Activated T-helper 17 cell treated with anti-CD3 and anti-CD28 coated beads, Interleukin-2, amount 50 U/mL, for 72 hours (primary cell): ENCODE data around the gene POFUT2. TPM values are rescaled to one million over a fixed set of nuclear protein-coding genes. Genes with fewer than 3 reads are reported as not detected.

Experiments used
- ATAC-seq: fragments of 150-1000 bp; cut with Tn5 transposase; replicated peaks from 2 replicates; pipeline ENCODE4 v1.10.0; 2021; ENCODE audit warnings: mild to moderate bottlenecking, moderate library complexity
- H3K27ac Mint-ChIP-seq: one replicate; pipeline ENCODE4 v1.8.0; 2022; ENCODE audit warnings: mixed read lengths
- H3K27me3 Mint-ChIP-seq: one replicate; pipeline ENCODE4 v1.8.0; 2022; ENCODE audit warnings: mixed read lengths
- H3K36me3 Mint-ChIP-seq: one replicate; pipeline ENCODE4 v1.8.0; 2022; ENCODE audit warnings: low read depth, mild to moderate bottlenecking, mixed read lengths
- H3K4me1 Mint-ChIP-seq: one replicate; pipeline ENCODE4 v1.8.0; 2022; ENCODE audit warnings: mixed read lengths
- H3K4me3 Mint-ChIP-seq: one replicate; pipeline ENCODE4 v1.8.0; 2022; ENCODE audit warnings: mild to moderate bottlenecking, mixed read lengths
- H3K9me3 Mint-ChIP-seq: one replicate; pipeline ENCODE4 v1.8.0; 2022; ENCODE audit warnings: mixed read lengths
- total RNA-seq, 2 donors: library from RNA; stranded (reverse); gene quantifications; one replicate each; pipeline ENCODE4 v1.2.3, GENCODE V29; 2022

The POFUT2 gene
- total RNA-seq, 2 donors from 2014 or later, result 12.0 to 22.8 TPM

DNA sequence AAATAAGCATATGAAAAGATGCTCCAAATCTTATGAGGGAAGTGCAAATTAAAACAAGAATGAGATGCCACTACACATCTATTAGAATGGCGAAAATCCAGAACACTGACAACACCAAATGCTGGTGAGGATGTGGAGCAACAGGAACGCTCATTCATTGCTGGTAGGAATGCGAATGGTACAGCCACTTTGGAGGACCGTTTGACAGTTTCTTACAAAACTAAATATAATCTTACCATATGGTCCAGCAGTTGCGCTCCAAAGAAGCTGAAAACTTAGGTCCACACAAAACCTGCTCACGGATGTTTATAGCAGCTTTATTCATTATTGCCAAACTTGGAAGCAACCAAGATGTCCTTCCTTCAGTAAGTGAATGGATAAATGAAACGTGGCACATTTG, 50.3 kb downstream of the POFUT2 start:
- peaks cover 3% of the 10 kb centered on the region for H3K27me3 Mint-ChIP-seq
- no peaks in the 10 kb centered on the region for H3K4me1 Mint-ChIP-seq
- no peak overlapping the region for H3K27ac Mint-ChIP-seq
- no peaks in the 10 kb centered on the region for H3K36me3 Mint-ChIP-seq
- H3K9me3 Mint-ChIP-seq, result no peaks in the 10 kb centered on the region
- ATAC-seq, result no peak
- no peak overlapping the region for H3K4me3 Mint-ChIP-seq

DNA sequence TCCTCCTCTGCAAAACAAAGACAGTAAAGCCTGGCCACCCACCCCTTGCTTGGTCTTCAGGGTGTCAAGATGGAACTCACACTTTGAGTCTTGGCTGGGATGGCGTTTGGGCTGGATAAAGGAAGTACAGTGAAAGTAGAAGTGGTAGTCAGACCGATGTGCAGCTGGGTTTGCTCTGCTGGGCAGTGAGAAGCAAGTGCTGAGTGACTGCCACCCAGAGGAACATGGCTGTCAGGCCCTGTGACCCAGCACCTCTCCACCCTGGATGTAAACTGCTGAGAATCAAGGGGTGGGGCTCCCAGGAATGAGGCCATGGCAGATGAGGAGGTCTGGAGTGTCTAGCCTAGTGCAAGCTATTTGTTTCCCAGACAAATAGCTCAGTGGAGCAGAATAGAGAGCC, 51.2 kb downstream of the POFUT2 start:
- Mint-ChIP-seq H3K27me3 (peaks cover 3% of the 10 kb centered on the region), H3K36me3 (no peaks in the 10 kb centered on the region), H3K4me1 (peaks cover 7% of the 10 kb centered on the region), H3K9me3 (no peaks in the 10 kb centered on the region), H3K27ac (no peak overlapping the region), H3K4me3 (no peak overlapping the region)
- ATAC-seq, result peak; percentile 31

DNA sequence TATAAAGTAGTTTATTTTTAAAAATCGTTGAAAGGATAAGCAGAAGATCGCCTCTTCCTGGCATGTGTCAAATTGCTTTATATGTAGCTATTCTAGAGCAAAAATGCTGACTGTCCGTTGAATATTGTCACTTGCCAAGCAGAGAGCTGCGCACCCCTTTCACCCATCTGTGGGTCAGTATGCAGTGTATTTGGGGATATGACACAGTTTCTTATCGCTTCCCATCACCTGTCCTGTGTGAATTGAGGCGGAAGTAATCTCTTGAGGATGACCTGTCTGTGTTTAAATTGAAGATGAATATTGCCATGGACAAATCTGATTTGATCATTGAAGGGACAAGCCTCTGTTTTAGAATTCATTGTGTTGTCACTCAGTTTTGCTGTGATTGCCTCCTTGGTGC, 52.2 kb downstream of the POFUT2 start:
- ATAC-seq, result no peak
- Mint-ChIP-seq H3K27ac (no peak overlapping the region), H3K9me3 (no peaks in the 10 kb centered on the region)

GRCh38 chr21:45234965-45235364, 52.7 kb downstream of the POFUT2 start:
- no peak for ATAC-seq
- Mint-ChIP-seq H3K27me3 (peaks cover 3% of the 10 kb centered on the region), H3K36me3 (no peaks in the 10 kb centered on the region), H3K4me3 (no peak overlapping the region), H3K27ac (no peak overlapping the region), H3K9me3 (no peaks in the 10 kb centered on the region), H3K4me1 (peaks cover 7% of the 10 kb centered on the region)

More for the DNA sequence above, 52.2 kb downstream of the POFUT2 start:
- H3K4me3 Mint-ChIP-seq, result no peak overlapping the region
- H3K4me1 Mint-ChIP-seq, result peaks cover 7% of the 10 kb centered on the region
- H3K27me3 Mint-ChIP-seq, result peaks cover 3% of the 10 kb centered on the region
- H3K36me3 Mint-ChIP-seq, result no peaks in the 10 kb centered on the region

DNA sequence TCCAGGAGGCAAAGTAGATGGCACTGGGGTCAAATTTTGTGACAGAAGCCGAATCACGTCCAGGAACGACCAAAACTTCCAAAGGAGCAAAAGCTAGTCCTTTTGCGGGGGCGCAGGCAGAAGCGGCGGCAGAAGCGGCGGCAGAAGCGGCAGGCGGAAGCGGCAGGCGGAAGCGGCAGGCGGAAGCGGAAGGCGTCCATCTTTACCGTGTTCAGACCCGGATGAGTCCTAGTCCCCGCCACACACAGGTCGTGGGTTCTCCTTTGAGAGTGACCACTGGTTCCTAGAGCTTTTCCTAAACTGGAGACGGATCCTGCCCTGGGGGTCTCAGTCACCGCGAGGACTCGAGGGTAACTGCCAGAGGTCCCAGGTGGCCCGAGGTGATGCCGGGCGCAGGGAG, 53.6 kb downstream of the POFUT2 start:
- Mint-ChIP-seq H3K4me1 (peaks cover 9% of the 10 kb centered on the region), H3K4me3 (no peak overlapping the region), H3K36me3 (no peaks in the 10 kb centered on the region), H3K27ac (no peak overlapping the region), H3K27me3 (peaks cover 3% of the 10 kb centered on the region), H3K9me3 (no peaks in the 10 kb centered on the region)
- ATAC-seq, result no peak

DNA sequence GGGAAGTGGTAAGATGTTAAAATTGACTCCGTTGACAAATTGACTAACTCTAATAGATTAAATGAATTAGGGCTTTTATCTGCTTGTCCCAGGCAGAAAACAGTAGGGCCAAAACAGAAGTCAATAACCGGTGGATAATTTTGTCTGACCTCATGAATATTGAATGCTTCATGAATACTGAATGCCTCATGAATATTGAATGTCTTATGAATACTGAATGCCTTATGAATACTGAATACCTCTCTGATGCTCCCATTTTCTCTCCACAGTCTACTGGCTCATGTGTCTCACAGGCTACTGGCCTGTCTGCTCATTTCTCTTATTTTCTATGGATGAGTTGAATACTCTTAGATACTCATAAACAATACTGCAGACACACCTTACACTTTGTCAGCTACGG, 56.0 kb downstream of the POFUT2 start:
- ATAC-seq, result no peak
- no peaks in the 10 kb centered on the region for H3K27me3 Mint-ChIP-seq
- H3K9me3 Mint-ChIP-seq, result no peaks in the 10 kb centered on the region
- H3K4me1 Mint-ChIP-seq, result peaks cover 22% of the 10 kb centered on the region
- H3K4me3 Mint-ChIP-seq, result no peak overlapping the region
- H3K36me3 Mint-ChIP-seq, result no peaks in the 10 kb centered on the region
- H3K27ac Mint-ChIP-seq, result no peak overlapping the region

- Mint-ChIP-seq H3K36me3 (no peaks in the 10 kb centered on the region), H3K4me3 (peak overlapping the region; percentile 33), H3K27me3 (no peaks in the 10 kb centered on the region), H3K9me3 (no peaks in the 10 kb centered on the region), H3K27ac (peak overlapping the region; percentile 47), H3K4me1 (peaks cover 26% of the 10 kb centered on the region)
- no peak for ATAC-seq
Measured at GRCh38 chr21:45228656-45229240, 58.9 kb downstream of the POFUT2 start.

DNA sequence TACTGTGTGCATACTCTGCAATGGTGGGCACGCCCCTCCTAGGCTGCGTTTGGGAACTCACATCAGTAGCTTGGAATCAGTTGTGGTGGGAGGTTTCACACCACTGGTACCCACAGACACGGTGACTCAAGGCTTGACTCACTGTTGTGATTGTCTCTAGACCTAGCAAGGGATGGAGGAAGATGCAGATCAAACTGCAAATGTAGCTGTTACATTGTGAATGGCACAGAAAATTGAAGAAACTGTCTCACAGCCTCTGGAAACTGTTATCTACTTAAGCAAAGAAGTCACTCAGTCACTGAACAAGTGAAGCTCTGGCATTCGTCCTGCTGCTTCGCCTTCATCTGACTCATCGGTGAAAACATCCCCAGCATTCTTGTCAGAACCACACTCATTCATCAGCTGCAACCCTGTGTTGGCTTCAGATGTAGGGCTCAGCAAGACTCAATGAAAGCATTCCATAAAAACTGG, 59.5 kb downstream of the POFUT2 start:
- peak; percentile 93 for ATAC-seq
- Mint-ChIP-seq H3K27me3 (no peaks in the 10 kb centered on the region), H3K4me1 (peaks cover 26% of the 10 kb centered on the region), H3K4me3 (peak overlapping the region; percentile 33), H3K27ac (peak overlapping the region; percentile 27), H3K36me3 (no peaks in the 10 kb centered on the region), H3K9me3 (no peaks in the 10 kb centered on the region)

GRCh38 chr21:45227735-45228134, 60.0 kb downstream of the POFUT2 start:
- Mint-ChIP-seq H3K36me3 (no peaks in the 10 kb centered on the region), H3K27me3 (no peaks in the 10 kb centered on the region), H3K4me1 (peaks cover 26% of the 10 kb centered on the region), H3K27ac (peak overlapping the region; percentile 27), H3K9me3 (no peaks in the 10 kb centered on the region), H3K4me3 (peak overlapping the region; percentile 33)
- no peak for ATAC-seq

GRCh38 chr21:45226540-45227326, 61.0 kb downstream of the POFUT2 start:
- H3K4me1 Mint-ChIP-seq, result peaks cover 20% of the 10 kb centered on the region
- peak; percentile 37 for ATAC-seq
- H3K4me3 Mint-ChIP-seq, result peak overlapping the region; percentile 8
- no peak overlapping the region for H3K27ac Mint-ChIP-seq
- no peaks in the 10 kb centered on the region for H3K36me3 Mint-ChIP-seq
- H3K9me3 Mint-ChIP-seq, result no peaks in the 10 kb centered on the region
- H3K27me3 Mint-ChIP-seq, result no peaks in the 10 kb centered on the region

DNA sequence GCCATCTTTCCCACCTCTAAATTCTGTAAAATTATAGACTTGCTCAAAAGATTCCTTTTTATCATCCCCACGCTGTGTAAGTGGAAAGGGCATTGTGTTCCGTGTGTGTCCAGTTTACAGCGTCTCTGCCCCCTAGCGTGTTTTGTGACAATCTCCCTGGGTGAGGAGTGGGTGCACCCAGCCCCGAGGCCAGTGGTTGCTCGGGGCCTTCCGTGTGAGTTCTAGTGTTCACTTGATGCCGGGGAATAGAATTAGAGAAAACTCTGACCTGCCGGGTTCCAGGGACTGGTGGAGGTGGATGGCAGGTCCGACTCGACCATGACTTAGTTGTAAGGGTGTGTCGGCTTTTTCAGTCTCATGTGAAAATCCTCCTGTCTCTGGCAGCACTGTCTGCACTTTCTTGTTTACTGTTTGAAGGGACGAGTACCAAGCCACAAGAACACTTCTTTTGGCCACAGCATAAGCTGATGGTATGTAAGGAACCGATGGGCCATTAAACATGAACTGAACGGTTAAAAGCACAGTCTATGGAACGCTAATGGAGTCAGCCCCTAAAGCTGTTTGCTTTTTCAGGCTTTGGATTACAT, 61.9 kb downstream of the POFUT2 start:
- Mint-ChIP-seq H3K27me3 (no peaks in the 10 kb centered on the region), H3K4me1 (peaks cover 19% of the 10 kb centered on the region), H3K9me3 (no peaks in the 10 kb centered on the region), H3K4me3 (no peak overlapping the region), H3K27ac (no peak overlapping the region), H3K36me3 (peaks cover 6% of the 10 kb centered on the region)
- no peak for ATAC-seq

GRCh38 chr21:45225041-45225740, 62.5 kb downstream of the POFUT2 start:
- Mint-ChIP-seq H3K36me3 (peaks cover 8% of the 10 kb centered on the region), H3K4me3 (peak overlapping the region; percentile 51), H3K9me3 (no peaks in the 10 kb centered on the region), H3K4me1 (peaks cover 19% of the 10 kb centered on the region), H3K27ac (peak overlapping the region; percentile 79), H3K27me3 (no peaks in the 10 kb centered on the region)
- no peak for ATAC-seq

- no peaks in the 10 kb centered on the region for H3K9me3 Mint-ChIP-seq
- peaks cover 19% of the 10 kb centered on the region for H3K4me1 Mint-ChIP-seq
- ATAC-seq, result peak; percentile 62
- H3K27me3 Mint-ChIP-seq, result no peaks in the 10 kb centered on the region
- peaks cover 8% of the 10 kb centered on the region for H3K36me3 Mint-ChIP-seq
- H3K4me3 Mint-ChIP-seq, result peak overlapping the region; percentile 51
- peak overlapping the region; percentile 79 for H3K27ac Mint-ChIP-seq
Measured at GRCh38 chr21:45224189-45224938, 63.3 kb downstream of the POFUT2 start.
